SHP77 (cell line): ENCODE measurements around the gene FYB2.

Source experiments
- DNase-seq, 2 experiments: peaks; one replicate each; lab custom pipeline; 2025; lab: John Stamatoyannopoulos, UW

The FYB2 gene

DNA sequence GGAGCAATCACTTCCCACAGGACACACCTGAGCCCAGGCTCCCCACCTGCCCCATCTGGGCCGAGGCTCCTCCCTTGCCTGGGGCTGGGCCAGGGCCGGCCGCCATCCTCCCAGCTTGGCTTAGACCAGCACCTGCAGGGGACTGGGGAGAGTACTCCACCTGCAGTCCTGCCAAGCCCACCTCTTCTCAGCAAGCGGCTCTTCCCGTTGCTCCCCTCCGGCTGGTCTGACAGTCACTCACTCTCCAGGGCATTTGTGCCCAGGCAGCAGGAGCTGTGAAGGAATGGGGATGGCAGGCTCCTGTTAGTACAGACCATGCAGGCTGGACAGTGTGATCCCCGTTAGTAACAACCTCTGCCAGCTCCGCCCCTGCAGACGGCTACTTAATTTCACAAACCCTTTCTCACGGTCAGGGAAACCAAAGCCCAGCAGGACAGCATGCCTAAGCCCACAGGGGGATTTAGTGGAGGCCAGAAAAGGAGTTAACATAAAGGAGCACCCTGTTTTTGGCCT, at the start of gene FYB2:
Gene FYB2, minus strand, starts transcription at position 18 of the 513 bp plus-strand sequence. CDS start 114 bp downstream, outside the sequence.
- no peak for DNase-seq

GRCh38 chr1:56868761-56869160, 49.6 kb upstream of the FYB2 start:
- DNase-seq: no peak

DNA sequence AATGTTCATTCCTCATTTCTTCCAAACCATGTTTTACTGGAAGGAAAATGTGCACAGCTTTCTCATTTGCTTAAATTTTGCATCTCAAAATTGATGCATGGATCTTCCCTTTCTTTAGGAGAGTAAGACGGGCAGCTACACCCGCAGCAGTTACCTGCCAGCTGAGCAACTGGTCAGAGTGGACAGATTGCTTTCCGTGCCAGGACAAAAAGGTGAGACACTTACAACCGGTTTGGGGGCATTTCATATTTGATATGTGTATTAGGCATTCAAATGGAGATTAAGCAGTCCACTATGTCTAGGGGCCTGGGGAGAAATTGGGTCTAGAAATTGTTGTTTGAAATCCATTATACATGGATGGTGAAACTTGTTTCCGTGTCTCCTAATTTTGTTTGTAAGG, 48.3 kb upstream of the FYB2 start:
- DNase-seq: no peak

GRCh38 chr1:56866656-56867055, 47.5 kb upstream of the FYB2 start:
- no peak for DNase-seq

DNA sequence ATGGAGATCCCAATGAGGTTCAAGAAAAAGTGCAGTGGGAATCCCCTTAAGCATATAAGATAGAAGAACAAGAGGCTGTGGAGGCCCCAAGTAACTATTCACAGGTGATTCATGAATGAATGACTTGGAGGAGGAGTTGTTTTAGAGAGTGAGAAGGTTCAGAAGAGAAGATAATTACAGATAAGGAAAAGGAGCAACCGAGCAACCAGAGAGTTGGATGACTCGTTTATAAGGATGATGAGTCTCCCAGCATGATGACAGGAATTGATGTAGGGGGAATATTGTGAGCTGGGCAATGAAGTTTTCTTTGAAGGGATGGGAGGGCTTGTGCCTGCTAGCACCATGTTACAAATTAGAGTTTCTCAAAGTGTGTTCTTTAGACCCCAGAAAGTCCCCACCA, 45.2 kb upstream of the FYB2 start:
- DNase-seq: no peak

DNA sequence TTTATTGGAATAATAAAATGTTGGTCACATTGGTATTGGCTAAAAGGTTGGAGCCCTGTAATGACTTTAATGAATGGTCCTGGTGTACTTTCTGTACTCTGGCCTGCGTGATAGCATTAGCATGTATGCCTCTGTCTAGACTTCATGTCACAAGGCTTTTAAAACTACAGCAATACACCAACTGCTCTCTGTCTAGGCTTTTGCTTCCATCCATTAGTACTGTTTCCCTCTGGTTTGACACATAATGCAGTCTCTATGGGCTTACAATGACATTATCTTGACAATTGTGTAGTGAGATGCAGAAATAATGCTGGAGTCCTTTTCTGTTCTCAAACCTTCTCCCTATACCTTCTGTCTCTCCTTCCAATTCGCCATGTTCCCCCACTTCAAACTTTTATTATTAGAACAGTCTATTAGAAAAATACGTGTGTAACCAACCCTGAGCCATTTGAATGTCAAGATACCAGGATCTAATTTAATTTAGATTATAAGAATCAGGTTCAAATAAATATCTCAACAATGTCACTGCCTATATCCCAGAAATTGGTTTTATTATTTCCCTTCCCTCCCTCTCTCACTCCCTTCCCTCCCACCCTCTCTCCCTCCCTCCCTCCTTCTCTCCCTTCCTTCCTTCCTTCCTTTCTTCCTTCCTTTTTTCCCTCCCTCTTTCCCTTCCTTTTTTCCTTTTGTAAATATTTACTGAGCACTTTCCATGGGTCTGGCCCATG, 44.2 kb upstream of the FYB2 start:
- DNase-seq: no peak

- DNase-seq: no peak
Observed at GRCh38 chr1:56859287-56859686, 40.1 kb upstream of the FYB2 start.

DNA sequence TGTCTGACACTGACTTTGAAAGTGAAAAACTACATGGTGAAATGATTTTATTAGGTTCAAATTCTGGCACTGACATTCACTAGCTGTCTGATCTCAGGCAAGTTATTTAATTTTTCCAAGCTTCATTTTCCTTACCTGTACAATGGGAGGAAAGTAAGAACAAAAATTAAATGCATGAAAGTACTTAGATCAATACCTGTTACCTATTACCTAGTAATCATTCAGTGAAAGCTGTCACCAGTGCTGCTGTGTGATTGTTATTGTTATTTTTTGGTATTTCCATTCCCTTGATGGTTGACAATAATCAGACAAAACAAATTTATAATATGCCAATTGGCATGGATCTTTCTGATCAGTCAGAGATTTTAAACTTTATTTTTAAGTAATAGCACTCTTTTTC, 37.0 kb upstream of the FYB2 start:
- no peak for DNase-seq

DNA sequence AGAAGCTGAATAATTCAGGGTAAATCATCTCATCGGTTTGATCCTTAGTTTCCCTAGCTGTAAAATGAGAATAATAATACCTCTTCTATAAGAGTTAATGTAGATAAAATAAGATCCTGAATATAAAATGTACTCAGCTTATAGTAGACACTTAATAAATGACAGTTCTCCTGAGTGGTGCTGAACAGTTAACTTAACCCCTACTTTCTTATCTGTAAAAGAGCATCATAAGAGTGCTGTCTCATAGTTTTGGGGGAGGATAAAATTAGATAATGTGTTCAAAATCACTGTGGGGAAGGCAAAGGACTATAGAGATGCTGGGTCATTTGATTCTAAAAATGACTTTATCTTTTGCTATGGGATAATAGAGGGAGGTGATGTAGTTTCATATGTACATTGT, 36.0 kb upstream of the FYB2 start:
- no peak for DNase-seq

GRCh38 chr1:56854521-56855099, 35.4 kb upstream of the FYB2 start, which contains the start of gene C8A:
C8A (plus strand) TSS chr1:56854797; CDS start chr1:56854902, 105 bp downstream.
- DNase-seq: no peak

DNA sequence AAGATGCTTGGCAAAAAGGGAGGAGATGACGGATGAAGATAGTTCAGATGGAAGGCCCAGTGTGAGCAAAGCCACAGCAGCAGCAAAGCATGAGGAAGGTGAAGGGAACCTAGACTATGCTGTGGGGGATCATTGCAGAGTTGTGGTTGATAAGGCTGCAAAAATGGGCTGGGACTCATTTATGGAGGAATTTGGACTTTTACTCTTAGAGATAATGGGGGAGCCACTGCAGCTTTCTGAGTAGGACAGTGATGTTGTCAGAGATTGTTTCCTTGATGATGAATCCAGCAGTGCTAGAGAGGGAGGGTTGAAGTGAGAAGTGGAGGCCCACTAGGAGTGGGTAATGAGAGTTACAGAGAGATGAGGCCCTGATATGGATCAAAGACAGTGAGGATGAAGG, 33.3 kb upstream of the FYB2 start:
- DNase-seq: no peak

DNA sequence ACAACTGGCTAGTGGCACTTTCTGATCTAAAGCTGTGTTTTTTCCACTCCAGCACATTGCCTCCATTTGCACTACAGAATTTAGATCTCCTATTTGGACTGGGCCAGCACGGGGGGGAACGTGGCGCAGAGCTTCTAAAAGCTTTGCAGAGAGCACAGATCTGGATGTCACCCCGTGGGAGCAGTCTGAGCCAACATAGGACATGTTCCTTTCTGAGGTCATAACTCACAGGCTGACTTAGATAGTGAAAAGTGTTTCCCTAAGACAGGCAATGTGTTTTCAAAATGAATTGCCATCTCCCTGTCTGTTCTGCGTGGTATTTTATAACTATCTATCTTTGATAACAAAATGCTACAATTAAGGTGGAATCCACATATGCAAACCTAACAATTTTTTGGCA, 31.7 kb upstream of the FYB2 start:
- DNase-seq: no peak

DNA sequence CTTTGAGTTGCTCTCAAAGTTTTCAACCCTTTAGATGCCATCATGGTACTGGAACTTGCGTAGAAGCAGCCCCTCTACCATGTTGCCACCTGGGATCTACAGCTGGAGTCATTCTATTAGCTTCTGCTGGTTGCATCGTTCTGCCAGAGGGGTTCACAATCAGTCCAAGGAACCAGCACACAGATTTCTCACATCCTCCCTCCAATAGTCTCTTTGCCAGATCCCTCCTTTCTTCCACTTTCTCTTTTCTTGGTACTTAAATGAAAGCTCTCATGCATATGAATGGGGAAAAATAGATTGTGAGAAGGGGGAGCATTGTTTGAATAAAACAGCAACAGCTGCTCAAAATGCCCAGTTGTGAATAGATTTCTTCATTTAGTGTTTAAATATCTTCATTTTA, 31.2 kb upstream of the FYB2 start:
- DNase-seq: no peak

DNA sequence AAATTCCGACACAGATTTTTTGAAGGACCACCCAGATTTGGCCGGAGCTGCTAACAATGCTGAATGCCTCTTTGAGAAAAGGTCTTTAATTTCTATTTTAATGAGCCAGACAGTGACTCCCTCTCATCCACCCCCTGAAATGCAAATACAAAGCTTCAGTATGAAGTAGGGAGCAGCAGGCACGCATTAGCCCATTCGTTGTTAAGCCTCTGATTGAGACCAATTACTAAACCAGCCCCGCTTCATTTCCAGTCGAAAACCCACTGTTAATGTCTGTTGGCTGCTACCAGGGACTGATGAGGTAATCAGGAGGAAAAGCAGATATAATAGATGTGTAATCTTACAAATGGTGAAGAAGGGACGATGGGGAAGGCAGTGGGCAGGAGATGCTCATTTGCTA, 30.5 kb upstream of the FYB2 start:
- DNase-seq: no peak

- no peak for DNase-seq
Observed at GRCh38 chr1:56845343-56845742, 26.1 kb upstream of the FYB2 start.

DNA sequence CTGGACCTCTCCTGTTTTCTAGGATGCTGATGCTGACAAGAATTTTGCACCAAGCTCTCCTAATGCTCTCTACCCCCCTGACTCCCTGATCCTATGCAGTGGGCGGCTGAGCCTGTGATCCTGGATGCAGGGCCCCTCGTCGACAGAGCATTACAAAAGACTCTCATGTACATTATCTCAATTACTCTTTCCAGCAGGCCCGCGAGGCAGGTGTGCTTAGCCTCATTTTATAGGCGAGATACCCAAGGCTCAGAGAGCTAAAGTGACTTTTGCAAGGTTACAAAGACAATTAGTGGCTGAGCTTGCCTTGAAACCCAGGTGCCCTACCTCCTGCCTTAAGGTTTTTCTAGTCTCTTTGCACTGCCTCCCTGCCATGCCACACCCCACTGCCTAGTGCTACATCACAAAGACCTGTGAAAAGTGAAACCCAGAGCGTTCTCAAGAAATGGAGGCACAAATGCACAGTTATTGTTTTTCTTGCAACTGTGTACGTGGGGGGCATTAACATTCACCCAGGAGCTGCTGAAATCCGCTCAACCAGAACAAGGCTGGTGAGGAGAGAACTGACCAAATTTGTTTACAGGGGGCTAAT, 25.4 kb upstream of the FYB2 start:
- no peak for DNase-seq

- DNase-seq: no peak
Observed at GRCh38 chr1:56843544-56843943, 24.3 kb upstream of the FYB2 start.

- no peak for DNase-seq
Observed at GRCh38 chr1:56838759-56839158, 19.6 kb upstream of the FYB2 start.

- no peak for DNase-seq
Observed at GRCh38 chr1:56837244-56837939, 18.2 kb upstream of the FYB2 start.

- DNase-seq: no peak
Observed at GRCh38 chr1:56836359-56836758, 17.2 kb upstream of the FYB2 start.

- no peak for DNase-seq
Observed at GRCh38 chr1:56835657-56836056, 16.5 kb upstream of the FYB2 start.

DNA sequence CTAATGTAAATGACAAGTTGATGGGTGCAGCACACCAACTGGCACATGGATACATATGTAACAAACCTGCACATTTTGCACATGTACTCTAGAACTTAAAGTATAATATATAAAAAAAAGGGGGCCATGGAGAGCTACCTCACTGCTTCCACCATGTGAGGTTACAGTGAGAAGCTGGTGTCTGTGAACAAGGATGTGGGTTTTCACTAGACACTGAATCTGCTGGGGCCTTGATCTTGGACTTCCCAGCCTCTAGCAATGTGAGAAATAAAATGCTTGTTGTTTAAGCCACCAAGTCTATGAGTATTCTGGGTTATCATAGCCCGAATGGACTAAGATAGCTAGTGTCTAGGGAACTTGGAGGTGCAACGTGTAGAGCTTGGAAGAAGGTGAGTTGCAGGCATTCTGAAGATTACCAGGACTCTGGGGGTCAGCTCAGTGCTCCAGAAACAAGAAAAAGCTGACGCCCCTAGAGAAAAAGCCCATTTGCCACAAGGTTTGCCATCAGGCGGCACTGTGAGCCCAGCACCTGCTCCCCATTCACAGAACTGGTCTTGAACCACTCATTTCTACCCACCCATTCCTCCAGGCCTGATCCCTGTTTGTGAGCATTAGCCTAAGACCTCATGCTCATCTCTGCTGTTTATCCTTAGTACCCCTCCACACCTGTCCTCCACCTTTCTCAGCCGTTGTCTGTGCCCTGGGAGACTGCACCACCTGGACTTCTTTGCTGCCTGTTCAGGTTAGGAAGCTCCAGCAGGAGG, 15.1 kb upstream of the FYB2 start:
- DNase-seq: no peak
